ENCODE results near the gene NRF1.

DNA sequence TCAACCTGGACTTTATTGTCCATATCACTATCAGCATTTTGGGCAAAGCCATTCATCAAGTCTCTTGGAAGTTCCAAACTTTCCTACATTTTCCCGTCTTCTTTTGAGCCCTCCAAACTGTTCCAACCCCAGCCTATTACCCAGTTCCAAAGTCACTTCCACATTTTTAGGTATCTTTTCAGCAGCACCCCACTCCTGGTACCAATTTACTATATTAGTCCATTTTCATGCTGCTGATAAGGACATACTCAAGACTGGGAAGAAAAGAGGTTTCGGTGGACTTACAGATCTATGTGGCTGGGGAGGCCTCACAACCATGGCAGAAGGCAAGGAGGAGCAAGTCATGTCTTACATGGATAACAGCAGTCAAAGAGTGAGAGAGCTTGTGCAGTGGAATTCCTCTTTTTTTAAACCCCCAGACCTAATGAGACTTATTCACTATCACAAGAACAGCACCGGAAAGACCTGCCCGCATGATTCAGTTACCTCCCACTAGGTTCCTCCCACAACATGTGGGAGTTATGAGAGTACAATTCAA, 50.2 kb downstream of the NRF1 start:
- TF ChIP-seq FOXA1 (IDR thresholded peaks at IDR 0.05) (no peak), TARDBP (IDR thresholded peaks at IDR 0.05) (no peak), SP1 (IDR thresholded peaks at IDR 0.05) (no peak), L3MBTL2 (conservative IDR thresholded peaks at IDR 0.05) (no peak), BHLHE40 (IDR thresholded peaks at IDR 0.05; ENCODE audit: borderline replicate concordance) (no peak), SUZ12 (IDR thresholded peaks at IDR 0.05) (no peak), FOXK2 (IDR thresholded peaks at IDR 0.05) (no peak), HDGF (IDR thresholded peaks at IDR 0.05; ENCODE audit: borderline replicate concordance) (no peak)
- TF ChIP-seq, protein P1, sequence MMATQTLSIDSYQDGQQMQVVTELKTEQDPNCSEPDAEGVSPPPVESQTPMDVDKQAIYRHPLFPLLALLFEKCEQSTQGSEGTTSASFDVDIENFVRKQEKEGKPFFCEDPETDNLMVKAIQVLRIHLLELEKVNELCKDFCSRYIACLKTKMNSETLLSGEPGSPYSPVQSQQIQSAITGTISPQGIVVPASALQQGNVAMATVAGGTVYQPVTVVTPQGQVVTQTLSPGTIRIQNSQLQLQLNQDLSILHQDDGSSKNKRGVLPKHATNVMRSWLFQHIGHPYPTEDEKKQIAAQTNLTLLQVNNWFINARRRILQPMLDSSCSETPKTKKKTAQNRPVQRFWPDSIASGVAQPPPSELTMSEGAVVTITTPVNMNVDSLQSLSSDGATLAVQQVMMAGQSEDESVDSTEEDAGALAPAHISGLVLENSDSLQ (IDR thresholded peaks at IDR 0.05) = no peak

All from HEK293T (cell line).